NCI-H1417 (cell line): ENCODE results near the gene SCYL2.

ENCODE experiments used
- DNase-seq, 3 experiments: peaks; one replicate each; lab custom pipeline; 2025; lab: John Stamatoyannopoulos, UW

The SCYL2 gene

GRCh38 chr12:100376161-100376560 is 109.2 kb downstream of the SCYL2 start:
- DNase-seq, result no peak

- DNase-seq, result no peak
These were observed 114.4 kb downstream of the SCYL2 start for GRCh38 chr12:100381379-100381778.

GRCh38 chr12:100382338-100382737 is 115.4 kb downstream of the SCYL2 start:
- DNase-seq, result no peak

- DNase-seq, result no peak
These were observed 116.9 kb downstream of the SCYL2 start for GRCh38 chr12:100383586-100384558.

- no peak for DNase-seq
These were observed 117.6 kb downstream of the SCYL2 start for GRCh38 chr12:100384559-100384935.

GRCh38 chr12:100388382-100388781 is 121.4 kb downstream of the SCYL2 start:
- no peak for DNase-seq
